ENCODE data around the gene AGTPBP1.

DNA sequence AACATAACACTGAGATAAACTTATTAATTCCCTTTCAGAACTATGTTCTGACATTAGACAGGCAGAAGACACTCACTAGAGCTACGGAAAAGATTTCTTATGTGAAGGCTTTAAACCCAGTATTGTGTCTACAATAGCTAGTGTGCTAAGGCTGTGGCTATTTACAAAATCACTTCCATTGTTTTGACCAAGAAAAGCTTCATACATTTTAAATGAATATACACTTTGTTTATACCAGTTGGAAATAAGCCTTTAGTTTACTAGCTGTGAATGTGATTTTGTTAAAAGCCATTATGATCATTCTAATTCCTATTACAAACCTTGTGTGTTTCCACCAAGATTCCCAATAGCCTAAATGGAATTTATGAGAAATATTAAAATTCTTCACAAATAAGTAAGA lies 83.0 kb downstream of the AGTPBP1 start:
- no peak for TF ChIP-seq EZH2 (IDR thresholded peaks at IDR 0.05; ENCODE audit: insufficient read depth, poor library complexity, severe bottlenecking)
- no peak for TF ChIP-seq EZH2phosphoT487 (IDR thresholded peaks at IDR 0.05; ENCODE audit: insufficient read depth, low read depth)

All from GM23248 (cell line).